K562 (cell line): ENCODE results near the gene BMP6. TPM values are rescaled to one million over a fixed set of nuclear protein-coding genes. Genes with fewer than 3 reads are reported as not detected.
A peak's percentile ranks its signal among the peaks of the same experiment; 100 is the strongest.

ENCODE experiments used
- CHAMP1 ChIP-seq: fragments of 450-650 bp; IDR thresholded peaks from 2 replicates; pipeline ENCODE4 v1.6.1; 2016; ENCODE audit warnings: mild to moderate bottlenecking
- DDX20 ChIP-seq: fragments of 450-650 bp; IDR thresholded peaks from 2 replicates; pipeline ENCODE4 v1.6.1; 2016; ENCODE audit warnings: missing genetic modification characterization, low read depth, mild to moderate bottlenecking, missing compliant biosample characterization, moderate library complexity
- E2F8 ChIP-seq: fragments of 450-650 bp; IDR thresholded peaks from 2 replicates; pipeline ENCODE4 v1.7.1; 2018; ENCODE audit warnings: mild to moderate bottlenecking, low read depth; ENCODE audit not compliant: partially characterized antibody
- EP300 ChIP-seq: IDR thresholded peaks from 2 replicates; pipeline ENCODE4 v1.6.1; 2012; ENCODE audit warnings: low read length, improper control_type of control experiment
- GABPA ChIP-seq: fragments of 200-800 bp; sonication (Bioruptor generic); conservative IDR thresholded peaks from 2 replicates; pipeline ENCODE4 v1.6.1; 2016; ENCODE audit warnings: low read depth, missing genetic modification characterization, missing compliant biosample characterization
- KAT2B ChIP-seq: IDR thresholded peaks from one replicate; pipeline ENCODE4 v1.6.1; 2012; ENCODE audit warnings: low read depth, mild to moderate bottlenecking, control low read depth, inconsistent platforms, low read length, moderate library complexity
- KLF6 ChIP-seq: fragments of 250-450 bp; sonication (Bioruptor Pico); IDR thresholded peaks from 2 replicates; pipeline ENCODE4 v1.4.0; 2020; ENCODE audit warnings: mild to moderate bottlenecking, moderate library complexity, borderline replicate concordance
- PHF21A ChIP-seq: fragments of 450-650 bp; IDR thresholded peaks from 2 replicates; pipeline ENCODE4 v1.6.1; 2017; ENCODE audit warnings: low read depth, borderline replicate concordance
- PRMT5 ChIP-seq: sonication (generic); formaldehyde crosslinking; IDR thresholded peaks from 2 replicates; pipeline ENCODE4 v1.5.0; 2020; ENCODE audit warnings: missing genetic modification reagents
- RBM39 ChIP-seq: fragments of 200-400 bp; formaldehyde crosslinking; optimal IDR thresholded peaks from 2 replicates; pipeline ENCODE3; 2018; ENCODE audit warnings: low read depth, low read length
- SOX6 ChIP-seq: fragments of 450-650 bp; IDR thresholded peaks from 2 replicates; pipeline ENCODE4 v1.6.1; 2014; ENCODE audit warnings: mild to moderate bottlenecking
- TFAM ChIP-seq: fragments of 250-450 bp; sonication (Bioruptor Pico); conservative IDR thresholded peaks from 2 replicates; pipeline ENCODE4 v1.5.0; 2021; ENCODE audit warnings: mild to moderate bottlenecking, moderate library complexity
- ZNF23 ChIP-seq: fragments of 250-450 bp; sonication (Bioruptor Pico); IDR thresholded peaks from 2 replicates; pipeline ENCODE4 v1.4.0; 2020; ENCODE audit warnings: mild to moderate bottlenecking
- ZNF75A ChIP-seq: fragments of 450-650 bp; formaldehyde crosslinking; IDR thresholded peaks from 2 replicates; pipeline ENCODE4 v1.4.0; 2020; ENCODE audit warnings: mild to moderate bottlenecking
- polyA plus RNA-seq, 8 experiments: library from polyadenylated mRNA; depleted of rRNA in 4 of 8; stranded (reverse) in 5 of 8; unstranded in 3 of 8; fragments of >200 nt; fragmentation: Nextera tagmentation in 2 of 8; fragmentation: Illumina TruSeq in 1 of 8; extraction: Ambion mirVana in 2 of 8; extraction: Trizol in 1 of 8; gene quantifications; 2 replicates each; pipeline versions ENCODE4 v1.2.1 to v1.2.3, GENCODE V29; 2011 to 2014; ENCODE audit warnings: inconsistent platforms in 1 of 8, missing spikeins in 1 of 8
- total RNA-seq, 7 experiments: library from RNA; depleted of rRNA in 6 of 7; stranded (reverse); fragments of >200 nt in 6 of 7; fragmentation: Illumina TruSeq in 2 of 7; extraction: Trizol in 2 of 7; gene quantifications; 2 replicates each; pipeline versions ENCODE4 v1.2.1 to v1.2.3, GENCODE V29; 2011 to 2021; ENCODE audit warnings: low replicate concordance in 1 of 7
- TF ChIP-seq, protein P1 (sequence below), 2 experiments: fragments of 450-650 bp; formaldehyde crosslinking in 1 of 2; IDR thresholded peaks; 2 replicates each; pipeline versions ENCODE4 v1.4.0 to v1.6.1; 2014 to 2020; ENCODE audit warnings: mild to moderate bottlenecking in 2 of 2, borderline replicate concordance in 1 of 2, low read depth in 1 of 2

The BMP6 gene
- total and polyA plus RNA-seq, 9 of the 15 experiments (the other 6 are each of a cell fraction or from before 2014, with no cell fraction given) = 0.01 to 0.13 (median 0.06) TPM; not detected in 3

DNA sequence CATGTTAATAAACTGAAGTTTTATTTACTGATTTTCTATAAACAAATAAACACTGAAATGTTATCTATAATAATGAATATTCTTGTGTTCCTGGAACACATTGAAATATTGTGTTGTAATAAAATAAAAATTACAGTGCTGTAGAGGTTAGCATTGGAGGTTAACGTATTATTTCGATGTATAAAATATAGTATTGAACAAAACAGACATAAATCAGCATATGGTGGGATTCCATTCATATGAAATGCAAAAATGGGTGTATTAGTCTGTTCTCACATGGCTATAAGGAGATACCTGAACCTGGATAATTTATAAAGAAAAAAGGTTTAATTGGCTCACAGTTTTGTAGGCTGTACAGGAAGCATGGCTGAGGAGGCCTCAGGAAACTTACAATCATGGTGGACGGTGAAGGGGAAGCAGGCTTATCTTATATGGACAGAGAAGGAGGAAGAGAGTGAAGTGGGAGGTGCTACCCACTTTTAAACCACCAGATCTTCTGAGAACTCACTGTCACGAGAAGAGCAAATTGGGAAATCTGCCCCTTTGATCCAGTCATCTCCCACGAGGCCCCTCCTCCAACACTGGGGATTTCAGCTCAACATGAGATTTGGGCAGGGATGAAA, 24.6 kb upstream of the BMP6 start (continued):
- no peak for TF ChIP-seq ZNF23
- peak; percentile 70 for TF ChIP-seq EP300
- no peak for TF ChIP-seq ZNF75A
- TF ChIP-seq CHAMP1 = peak; percentile 66
- no peak for TF ChIP-seq DDX20 (tag)
- TF ChIP-seq GABPA (tag) = peak; percentile 52; the same call in 1 of the 2 replicates
- no peak for TF ChIP-seq PHF21A
- TF ChIP-seq RBM39 = no peak
- no peak for TF ChIP-seq KAT2B
- TF ChIP-seq, protein P1, sequence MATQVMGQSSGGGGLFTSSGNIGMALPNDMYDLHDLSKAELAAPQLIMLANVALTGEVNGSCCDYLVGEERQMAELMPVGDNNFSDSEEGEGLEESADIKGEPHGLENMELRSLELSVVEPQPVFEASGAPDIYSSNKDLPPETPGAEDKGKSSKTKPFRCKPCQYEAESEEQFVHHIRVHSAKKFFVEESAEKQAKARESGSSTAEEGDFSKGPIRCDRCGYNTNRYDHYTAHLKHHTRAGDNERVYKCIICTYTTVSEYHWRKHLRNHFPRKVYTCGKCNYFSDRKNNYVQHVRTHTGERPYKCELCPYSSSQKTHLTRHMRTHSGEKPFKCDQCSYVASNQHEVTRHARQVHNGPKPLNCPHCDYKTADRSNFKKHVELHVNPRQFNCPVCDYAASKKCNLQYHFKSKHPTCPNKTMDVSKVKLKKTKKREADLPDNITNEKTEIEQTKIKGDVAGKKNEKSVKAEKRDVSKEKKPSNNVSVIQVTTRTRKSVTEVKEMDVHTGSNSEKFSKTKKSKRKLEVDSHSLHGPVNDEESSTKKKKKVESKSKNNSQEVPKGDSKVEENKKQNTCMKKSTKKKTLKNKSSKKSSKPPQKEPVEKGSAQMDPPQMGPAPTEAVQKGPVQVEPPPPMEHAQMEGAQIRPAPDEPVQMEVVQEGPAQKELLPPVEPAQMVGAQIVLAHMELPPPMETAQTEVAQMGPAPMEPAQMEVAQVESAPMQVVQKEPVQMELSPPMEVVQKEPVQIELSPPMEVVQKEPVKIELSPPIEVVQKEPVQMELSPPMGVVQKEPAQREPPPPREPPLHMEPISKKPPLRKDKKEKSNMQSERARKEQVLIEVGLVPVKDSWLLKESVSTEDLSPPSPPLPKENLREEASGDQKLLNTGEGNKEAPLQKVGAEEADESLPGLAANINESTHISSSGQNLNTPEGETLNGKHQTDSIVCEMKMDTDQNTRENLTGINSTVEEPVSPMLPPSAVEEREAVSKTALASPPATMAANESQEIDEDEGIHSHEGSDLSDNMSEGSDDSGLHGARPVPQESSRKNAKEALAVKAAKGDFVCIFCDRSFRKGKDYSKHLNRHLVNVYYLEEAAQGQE (IDR thresholded peaks at IDR 0.05; ENCODE audit: borderline replicate concordance) = no peak
- TF ChIP-seq, protein P1 (CRISPR knock-in tag; IDR thresholded peaks at IDR 0.05; ENCODE audit: low read depth) = no peak
- TF ChIP-seq E2F8 = no peak
- TF ChIP-seq TFAM (CRISPR knock-in tag) = no peak
- no peak for TF ChIP-seq PRMT5 (CRISPR knock-in tag)
- no peak for TF ChIP-seq KLF6 (CRISPR knock-in tag)
- peak; percentile 56 for TF ChIP-seq SOX6
